SK-N-SH treated with all-trans-retinoic acid at 6 μM for 48 hours (cell line): Measurements from ENCODE around the gene LY6G6C.

ENCODE experiments used
- ATAC-seq: fragments of 200-7000 bp; cut with Tn5 transposase; 3 replicates; pipeline ENCODE4 v1.9.1; 2020; ENCODE audit warnings: mild to moderate bottlenecking, moderate library complexity
- ESRRG ChIP-seq: fragments of 250-450 bp; sonication (Bioruptor Pico); IDR thresholded peaks from 2 replicates; pipeline ENCODE4 v1.6.1; 2021; ENCODE audit warnings: mild to moderate bottlenecking
- PATZ1 ChIP-seq: fragments of 250-450 bp; sonication (Bioruptor Pico); IDR thresholded peaks from 2 replicates; pipeline ENCODE4 v1.8.0; 2020; ENCODE audit warnings: mild to moderate bottlenecking, moderate library complexity, borderline replicate concordance
- RARB ChIP-seq: fragments of 250-450 bp; sonication (Bioruptor Pico); IDR thresholded peaks from 2 replicates; pipeline ENCODE4 v1.8.0; 2021; ENCODE audit warnings: mild to moderate bottlenecking, moderate library complexity
- SNAI2 ChIP-seq: fragments of 250-450 bp; sonication (Bioruptor Pico); IDR thresholded peaks from 2 replicates; pipeline ENCODE4 v1.5.0; 2020; ENCODE audit warnings: mild to moderate bottlenecking, moderate library complexity
- TCF4 ChIP-seq: fragments of 250-450 bp; sonication (Bioruptor Pico); IDR thresholded peaks from 2 replicates; pipeline ENCODE4 v1.8.0; 2021; ENCODE audit warnings: mild to moderate bottlenecking, moderate library complexity, borderline replicate concordance
- TOX ChIP-seq: fragments of 250-450 bp; sonication (Bioruptor Pico); IDR thresholded peaks from 2 replicates; pipeline ENCODE4 v1.8.0; 2021; ENCODE audit warnings: mild to moderate bottlenecking, moderate library complexity, borderline replicate concordance
- TSHZ2 ChIP-seq: fragments of 250-450 bp; sonication (Bioruptor Pico); IDR thresholded peaks from 2 replicates; pipeline ENCODE4 v1.5.0; 2020; ENCODE audit warnings: mild to moderate bottlenecking, moderate library complexity
- ZC3H10 ChIP-seq: fragments of 250-450 bp; sonication (Bioruptor Pico); IDR thresholded peaks from 2 replicates; pipeline ENCODE4 v1.5.1; 2021; ENCODE audit warnings: mild to moderate bottlenecking, moderate library complexity
- ZFP30 ChIP-seq: fragments of 450-650 bp; formaldehyde crosslinking; IDR thresholded peaks from 2 replicates; pipeline ENCODE4 v1.5.0; 2022; ENCODE audit warnings: mild to moderate bottlenecking, moderate library complexity
- ZNF565 ChIP-seq: fragments of 450-650 bp; formaldehyde crosslinking; conservative IDR thresholded peaks from 2 replicates; pipeline ENCODE4 v1.5.0; 2020; ENCODE audit warnings: low read depth, mild to moderate bottlenecking, moderate library complexity
- TF ChIP-seq, protein P1 (sequence below): fragments of 250-450 bp; sonication (Bioruptor Pico); IDR thresholded peaks from 2 replicates; pipeline ENCODE4 v1.5.1; 2021; ENCODE audit warnings: mild to moderate bottlenecking, moderate library complexity
- TF ChIP-seq, protein P2 (sequence below): fragments of 250-450 bp; sonication (Bioruptor Pico); IDR thresholded peaks from 2 replicates; pipeline ENCODE4 v1.5.1; 2020; ENCODE audit warnings: low read depth, mild to moderate bottlenecking, moderate library complexity

The LY6G6C gene

GRCh38 chr6:31728767-31729514 lies 7.4 kb upstream of the LY6G6C start, which contains the start of gene DDAH2:
Gene DDAH2, minus strand, starts transcription at chr6:31729299. Its CDS starts 138 bp downstream, at chr6:31729161.
- ATAC-seq, result peak; percentile 57
- TF ChIP-seq SNAI2 (peak; percentile 16; the same call in 1 of the 2 replicates), TSHZ2 (no peak)

DNA sequence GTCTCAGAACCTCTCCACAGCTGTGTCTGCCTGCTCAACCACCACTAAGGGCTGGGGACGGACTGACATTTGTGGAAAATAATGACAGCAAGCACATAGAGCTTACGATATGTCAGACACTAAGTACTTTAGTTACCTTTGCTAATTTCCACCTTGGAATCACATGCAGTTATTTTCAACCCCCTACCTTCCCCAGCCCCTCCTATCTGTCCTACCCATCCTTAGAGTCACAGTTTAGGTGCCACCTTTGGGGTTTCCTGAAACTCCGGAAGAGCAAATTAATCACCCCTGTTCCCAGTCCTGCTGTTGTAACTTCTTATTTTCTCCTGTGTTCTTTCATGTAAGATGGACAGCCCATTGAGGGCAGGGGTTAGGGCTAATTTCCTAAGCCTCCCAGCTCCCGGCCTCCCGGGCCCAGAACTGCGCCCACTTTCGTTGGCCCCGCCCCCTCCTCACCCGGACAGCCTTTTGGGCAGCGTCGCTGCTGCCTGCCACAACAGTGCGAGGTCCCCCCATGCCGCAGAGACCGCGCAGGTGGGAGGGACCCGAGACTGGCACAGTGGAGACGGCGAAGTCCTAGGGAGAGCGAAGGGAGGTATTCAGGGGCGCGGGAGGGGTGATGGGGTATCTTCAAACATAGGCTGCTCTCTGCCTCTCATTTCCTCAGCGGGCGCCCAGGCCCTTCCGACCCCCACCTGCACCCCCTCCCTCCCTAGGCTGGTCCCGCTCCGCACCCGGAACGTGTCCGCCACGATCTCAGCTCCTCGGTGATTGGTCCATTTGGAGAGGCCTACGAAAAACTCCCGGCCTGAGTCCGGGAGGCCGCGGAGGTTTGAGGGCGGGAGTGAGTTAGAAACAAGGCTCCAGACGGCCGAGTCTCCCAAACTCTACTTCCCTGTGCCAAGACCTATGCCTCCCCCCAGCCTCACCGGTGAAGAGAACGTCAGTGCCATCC lies 6.4 kb upstream of the LY6G6C start:
- no peak for ATAC-seq
- TF ChIP-seq SNAI2 (no peak), ESRRG (CRISPR knock-in tag) (no peak), RARB (CRISPR knock-in tag) (no peak), TCF4 (no peak), TSHZ2 (no peak)

DNA sequence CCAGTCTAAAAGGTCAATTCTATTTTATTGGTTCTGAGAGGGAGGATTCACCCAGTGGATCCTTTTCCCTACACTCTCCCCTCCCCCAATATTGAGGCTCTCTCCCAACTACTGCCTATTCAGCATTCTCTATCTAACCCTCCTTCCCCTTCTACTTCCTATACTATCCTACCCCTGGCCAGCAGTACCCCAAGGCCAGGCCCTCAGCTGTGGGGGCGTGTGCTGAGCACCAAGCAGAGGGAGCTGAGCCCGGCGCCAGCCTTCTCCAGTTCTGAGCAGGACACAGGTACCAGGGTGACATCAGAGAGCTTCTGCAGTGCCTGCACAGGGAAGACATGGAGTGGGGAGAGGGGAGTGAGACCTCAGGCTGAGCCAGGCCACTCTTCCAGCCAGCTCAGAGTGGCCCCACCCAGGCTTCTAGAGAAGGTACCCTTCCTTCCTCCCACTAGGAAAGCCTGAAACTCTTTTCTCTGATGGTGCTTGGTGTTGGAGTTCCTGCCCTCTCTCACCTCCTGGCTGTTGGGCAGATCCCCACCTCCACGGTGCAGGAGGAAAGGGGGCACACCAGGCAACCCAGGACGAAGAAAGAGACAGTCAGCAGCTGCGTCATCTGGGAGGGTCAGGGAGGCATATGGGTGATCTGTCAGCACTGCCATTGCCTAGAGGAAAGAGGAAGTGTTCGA lies 5.6 kb upstream of the LY6G6C start:
- TF ChIP-seq PATZ1 (CRISPR knock-in tag), result no peak
- TF ChIP-seq, protein P1, sequence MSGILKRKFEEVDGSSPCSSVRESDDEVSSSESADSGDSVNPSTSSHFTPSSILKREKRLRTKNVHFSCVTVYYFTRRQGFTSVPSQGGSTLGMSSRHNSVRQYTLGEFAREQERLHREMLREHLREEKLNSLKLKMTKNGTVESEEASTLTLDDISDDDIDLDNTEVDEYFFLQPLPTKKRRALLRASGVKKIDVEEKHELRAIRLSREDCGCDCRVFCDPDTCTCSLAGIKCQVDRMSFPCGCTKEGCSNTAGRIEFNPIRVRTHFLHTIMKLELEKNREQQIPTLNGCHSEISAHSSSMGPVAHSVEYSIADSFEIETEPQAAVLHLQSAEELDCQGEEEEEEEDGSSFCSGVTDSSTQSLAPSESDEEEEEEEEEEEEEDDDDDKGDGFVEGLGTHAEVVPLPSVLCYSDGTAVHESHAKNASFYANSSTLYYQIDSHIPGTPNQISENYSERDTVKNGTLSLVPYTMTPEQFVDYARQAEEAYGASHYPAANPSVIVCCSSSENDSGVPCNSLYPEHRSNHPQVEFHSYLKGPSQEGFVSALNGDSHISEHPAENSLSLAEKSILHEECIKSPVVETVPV (CRISPR knock-in tag), result no peak
- TF ChIP-seq ZNF565 (CRISPR knock-in tag), result no peak
- TF ChIP-seq TOX (CRISPR knock-in tag), result no peak
- TF ChIP-seq ESRRG (CRISPR knock-in tag), result no peak
- TF ChIP-seq TCF4, result no peak
- TF ChIP-seq, protein P2, sequence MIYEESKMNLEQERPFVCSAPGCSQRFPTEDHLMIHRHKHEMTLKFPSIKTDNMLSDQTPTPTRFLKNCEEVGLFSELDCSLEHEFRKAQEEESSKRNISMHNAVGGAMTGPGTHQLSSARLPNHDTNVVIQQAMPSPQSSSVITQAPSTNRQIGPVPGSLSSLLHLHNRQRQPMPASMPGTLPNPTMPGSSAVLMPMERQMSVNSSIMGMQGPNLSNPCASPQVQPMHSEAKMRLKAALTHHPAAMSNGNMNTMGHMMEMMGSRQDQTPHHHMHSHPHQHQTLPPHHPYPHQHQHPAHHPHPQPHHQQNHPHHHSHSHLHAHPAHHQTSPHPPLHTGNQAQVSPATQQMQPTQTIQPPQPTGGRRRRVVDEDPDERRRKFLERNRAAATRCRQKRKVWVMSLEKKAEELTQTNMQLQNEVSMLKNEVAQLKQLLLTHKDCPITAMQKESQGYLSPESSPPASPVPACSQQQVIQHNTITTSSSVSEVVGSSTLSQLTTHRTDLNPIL (CRISPR knock-in tag), result no peak
- no peak for TF ChIP-seq TSHZ2
- no peak for TF ChIP-seq ZFP30 (CRISPR knock-in tag)
- no peak for TF ChIP-seq RARB (CRISPR knock-in tag)
- no peak for TF ChIP-seq ZC3H10
- ATAC-seq, result no peak
